Stimulated activated CD8-positive, alpha-beta memory T cell treated with anti-CD3 and anti-CD28 coated beads, Interleukin-12 subunit alpha, Interleukin-12 subunit beta, amount 100 ng/mL, for 24 hours (primary cell): ENCODE data around the gene SH3RF3.

Source experiments
- DNase-seq: peaks from one replicate; pipeline ENCODE4 v3.0.0-alpha.2; 2020; ENCODE audit errors: extremely low read depth

Gene SH3RF3

GRCh38 chr2:109138449-109138848, 9.4 kb downstream of the SH3RF3 start:
- DNase-seq = no peak

GRCh38 chr2:109139002-109139401, 10.0 kb downstream of the SH3RF3 start:
- no peak for DNase-seq

DNA sequence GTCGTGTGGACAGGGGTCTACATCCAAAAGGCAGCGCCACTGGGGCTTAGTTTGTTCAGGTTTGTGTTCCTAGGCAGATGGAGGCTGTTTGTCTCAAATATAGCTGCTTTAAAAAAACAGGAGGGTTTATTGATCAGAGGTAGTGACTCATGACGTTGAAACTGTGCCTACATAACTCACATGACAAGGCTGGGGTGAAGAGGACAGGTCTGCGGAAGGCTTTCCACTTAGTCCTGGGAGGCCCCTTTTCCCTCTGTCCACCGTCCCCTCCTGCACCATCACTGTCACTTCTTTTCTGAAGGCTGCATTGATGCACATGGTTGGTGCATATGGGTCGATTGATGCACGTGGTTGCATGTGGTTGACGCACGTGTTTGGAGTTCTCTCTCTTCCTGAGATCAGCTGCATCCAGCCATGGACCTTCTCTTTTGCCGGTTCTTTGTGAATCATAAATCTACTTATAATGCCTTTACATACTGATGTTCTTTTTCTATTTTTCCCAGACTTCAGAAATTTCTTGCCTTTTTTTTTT, 10.9 kb downstream of the SH3RF3 start:
- DNase-seq = no peak

GRCh38 chr2:109141006-109141600, 12.1 kb downstream of the SH3RF3 start:
- DNase-seq = no peak

- DNase-seq = no peak
Measured at GRCh38 chr2:109141727-109142283, 12.8 kb downstream of the SH3RF3 start.

DNA sequence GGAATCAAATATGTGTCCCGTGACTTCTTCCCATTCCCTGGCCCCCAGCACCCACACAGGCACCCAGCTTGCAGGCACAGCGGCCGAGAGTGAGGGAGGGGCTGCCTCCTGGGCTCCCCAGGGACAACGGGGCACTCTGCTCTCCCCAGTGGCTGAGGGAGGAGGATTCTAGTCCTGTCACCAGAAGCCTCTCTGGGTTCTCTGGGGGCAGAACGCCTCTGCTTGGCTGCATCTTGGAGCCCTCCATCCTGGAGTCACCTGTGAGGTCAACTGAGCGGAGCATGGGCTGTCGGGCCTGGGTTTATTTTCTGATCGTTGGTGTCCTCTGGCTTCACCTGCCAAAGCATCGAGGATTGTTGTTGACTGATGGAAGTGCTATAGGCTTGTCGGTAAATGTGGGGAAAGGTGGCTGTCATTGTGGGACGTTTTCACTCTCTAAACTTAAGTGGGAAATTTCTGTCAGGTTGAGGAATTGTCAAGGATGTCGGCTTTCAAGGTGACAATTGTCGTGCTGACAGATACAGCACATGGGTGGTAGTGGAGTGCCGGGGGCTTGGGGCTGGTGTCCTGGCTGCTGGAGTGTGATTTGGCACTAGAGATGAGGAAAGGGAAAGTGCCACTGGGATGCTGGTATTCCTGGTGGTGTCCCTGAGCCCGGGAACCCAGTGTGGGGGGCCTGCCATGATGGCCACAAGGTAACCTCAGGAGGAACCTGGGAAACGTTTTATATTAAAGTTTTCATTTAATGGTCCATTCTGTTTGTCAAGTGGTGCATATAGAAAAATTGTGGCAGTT, 13.6 kb downstream of the SH3RF3 start:
- no peak for DNase-seq

- DNase-seq = no peak
Measured at GRCh38 chr2:109143214-109144187, 14.5 kb downstream of the SH3RF3 start.

GRCh38 chr2:109144271-109144670, 15.3 kb downstream of the SH3RF3 start:
- no peak for DNase-seq

- DNase-seq = no peak
Measured at GRCh38 chr2:109144721-109145120, 15.7 kb downstream of the SH3RF3 start.

- no peak for DNase-seq
Measured at GRCh38 chr2:109145286-109145685, 16.3 kb downstream of the SH3RF3 start.

DNA sequence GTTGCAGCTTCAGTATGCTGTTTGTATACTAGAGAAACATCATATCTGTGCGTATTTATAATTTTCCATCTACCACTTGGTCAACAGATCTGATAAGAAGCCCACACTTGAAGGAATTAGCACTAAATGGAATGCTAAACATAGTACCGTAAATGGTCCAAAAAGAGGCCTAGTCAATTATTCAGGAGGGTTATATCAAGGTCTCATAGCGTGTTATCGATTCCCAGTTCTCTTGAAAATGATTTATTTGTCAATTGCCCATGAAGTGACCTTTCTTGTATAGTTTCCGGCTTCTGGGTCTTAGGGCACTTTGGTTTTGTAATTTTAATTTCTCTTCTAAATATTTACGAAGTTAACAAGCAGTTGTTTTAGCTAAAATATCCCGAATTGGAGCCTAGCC, 18.4 kb downstream of the SH3RF3 start:
- no peak for DNase-seq

- DNase-seq = no peak
Measured at GRCh38 chr2:109148117-109148746, 19.2 kb downstream of the SH3RF3 start.

GRCh38 chr2:109148991-109149645, 20.1 kb downstream of the SH3RF3 start:
- no peak for DNase-seq

GRCh38 chr2:109150559-109150958, 21.6 kb downstream of the SH3RF3 start:
- DNase-seq = no peak

DNA sequence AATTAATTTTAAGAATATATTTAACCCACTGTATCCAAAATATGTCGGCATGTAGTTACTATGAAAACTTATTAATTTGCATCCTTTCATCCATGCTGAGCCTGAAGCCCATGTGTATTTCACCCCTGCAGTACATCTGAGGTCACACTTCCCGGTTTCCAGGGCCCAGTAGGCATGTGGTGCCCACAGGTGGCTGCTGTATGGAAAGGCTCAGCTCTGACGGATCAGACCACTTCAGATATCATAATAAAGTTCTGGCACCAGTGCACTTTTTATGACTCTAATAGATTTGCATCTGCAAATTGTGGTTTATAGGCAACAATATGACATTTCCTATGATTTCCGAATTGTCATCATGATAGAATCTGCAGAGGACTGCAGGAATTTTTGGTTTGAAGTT, 22.5 kb downstream of the SH3RF3 start:
- DNase-seq = no peak

- no peak for DNase-seq
Measured at GRCh38 chr2:109153005-109153784, 24.2 kb downstream of the SH3RF3 start.

GRCh38 chr2:109153807-109154206, 24.8 kb downstream of the SH3RF3 start:
- no peak for DNase-seq

GRCh38 chr2:109154226-109154625, 25.2 kb downstream of the SH3RF3 start:
- DNase-seq = no peak

DNA sequence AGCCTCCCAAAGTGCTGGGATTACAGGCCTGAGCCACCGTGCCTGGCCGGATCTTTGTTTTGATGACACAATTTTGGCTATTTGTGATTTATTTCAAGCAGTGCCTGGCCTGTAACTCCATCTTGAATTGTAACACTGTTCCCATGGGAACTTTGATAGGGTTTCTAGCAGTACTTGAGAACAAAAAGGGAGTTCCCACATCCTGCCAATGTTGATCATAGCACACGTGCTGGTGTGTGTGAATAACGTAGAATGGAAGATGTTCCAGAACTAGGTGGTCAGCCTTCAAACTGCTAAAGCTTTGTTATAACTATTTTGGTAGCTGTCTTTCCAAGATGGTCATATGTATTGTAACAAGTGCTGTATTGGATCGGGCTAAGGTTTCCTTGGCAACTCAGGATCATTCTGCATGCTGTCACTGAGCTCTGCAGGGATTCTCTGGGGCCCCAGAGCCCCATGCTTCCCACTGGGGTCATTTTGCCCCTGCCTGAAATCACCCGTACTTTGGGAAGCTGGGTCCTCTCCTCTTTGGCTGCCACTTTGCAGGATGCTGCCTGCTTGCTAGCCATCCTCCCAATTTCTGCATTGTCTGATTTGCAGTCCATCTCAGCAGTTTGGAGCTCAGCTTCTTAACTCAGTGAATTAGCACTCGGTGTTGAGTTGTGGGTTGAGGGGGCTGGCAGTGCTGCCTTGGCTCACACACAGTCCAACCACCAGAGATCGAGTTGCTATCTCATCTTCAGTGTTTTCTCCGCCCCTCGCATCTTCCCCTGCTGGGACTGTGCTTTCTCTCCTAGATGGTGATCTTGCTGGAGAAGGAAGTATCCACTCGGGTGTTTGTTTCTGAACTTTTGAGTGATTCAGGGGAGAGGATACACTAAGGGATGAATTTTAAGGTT, 26.8 kb downstream of the SH3RF3 start:
- DNase-seq = no peak
